Measurements from ENCODE around the gene KRTAP5-5.

Gene KRTAP5-5

GRCh38 chr11:1674173-1675131, 44.9 kb downstream of the KRTAP5-5 start:
- no peak for DNase-seq

DNA sequence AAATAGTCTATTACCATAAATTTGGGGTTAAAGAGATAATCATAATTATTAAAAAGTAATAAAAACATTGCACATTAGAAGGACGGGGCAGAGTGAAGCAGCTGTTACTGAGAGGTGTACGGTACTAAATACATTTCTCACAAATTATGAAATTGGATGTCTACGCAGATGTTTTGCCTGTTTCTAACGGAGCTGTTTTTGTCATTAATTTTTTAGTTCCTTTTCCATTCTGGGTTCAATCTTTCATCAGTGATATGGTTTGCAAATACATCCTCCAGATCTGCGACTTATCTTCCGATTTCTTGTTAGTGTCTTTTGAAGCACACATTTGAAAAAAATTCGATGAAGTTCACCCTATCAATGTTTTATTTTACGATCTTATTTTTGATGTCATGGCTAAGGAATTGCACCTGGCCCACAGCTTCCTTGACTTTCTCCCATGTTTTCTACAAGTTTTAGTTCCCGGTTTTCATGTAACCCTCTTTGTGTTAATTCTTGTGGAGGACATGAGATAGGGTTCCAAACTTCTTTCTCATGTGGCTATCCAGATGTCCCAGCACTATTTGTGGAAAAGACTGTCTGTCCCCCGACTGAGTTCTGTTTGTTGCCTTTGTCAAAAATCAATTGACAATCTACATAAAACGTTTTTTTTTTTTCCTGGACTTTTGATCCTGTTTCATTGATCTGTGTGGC, 46.1 kb downstream of the KRTAP5-5 start:
- no peak for DNase-seq

DNA sequence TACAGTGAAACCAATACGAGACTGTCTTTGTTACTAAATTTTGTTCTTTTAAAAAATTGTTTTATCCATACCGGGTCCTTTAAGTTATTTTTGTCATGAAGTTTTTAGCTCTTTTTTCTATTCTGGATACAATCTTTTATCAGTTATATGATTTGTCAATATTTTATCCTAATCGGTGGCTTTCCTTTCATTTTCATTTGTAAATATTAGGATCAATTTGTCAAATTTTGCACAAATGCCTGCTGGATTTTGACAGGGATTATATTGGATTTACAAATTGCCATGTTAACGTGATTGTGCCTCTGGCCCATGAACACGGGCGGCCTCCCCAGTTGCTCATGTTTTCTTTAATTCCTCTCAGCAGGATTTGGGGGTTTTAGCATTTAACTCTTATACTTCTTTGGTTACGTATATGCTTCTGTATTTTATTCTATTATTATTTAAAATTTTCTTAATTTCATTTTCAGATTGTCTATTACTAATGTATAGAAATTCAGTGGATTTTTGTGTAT, 46.7 kb downstream of the KRTAP5-5 start:
- DNase-seq = no peak

- DNase-seq = no peak
Observed at GRCh38 chr11:1679881-1680280, 50.3 kb downstream of the KRTAP5-5 start.

All from anterior cingulate cortex (tissue), 58 donors.